Dendritic cell treated with granulocyte-macrophage colony-stimulating factor and Interleukin-4, amounts not matched to agents 40 ng/mL and 50 ng/mL, for 4 days (primary cell): ENCODE measurements around the gene PIF1.

Experiments used
- H3K27ac Mint-ChIP-seq: one replicate; pipeline ENCODE4 v1.8.0; 2022; ENCODE audit warnings: mild to moderate bottlenecking, mixed read lengths
- H3K27me3 Mint-ChIP-seq: one replicate; pipeline ENCODE4 v1.8.0; 2022; ENCODE audit warnings: mild to moderate bottlenecking, mixed read lengths
- H3K36me3 Mint-ChIP-seq: one replicate; pipeline ENCODE4 v1.8.0; 2022; ENCODE audit warnings: low read depth, mixed read lengths
- H3K4me1 Mint-ChIP-seq: one replicate; pipeline ENCODE4 v1.8.0; 2022; ENCODE audit warnings: low read depth, mixed read lengths
- H3K4me3 Mint-ChIP-seq: one replicate; pipeline ENCODE4 v1.8.0; 2022; ENCODE audit warnings: mild to moderate bottlenecking, moderate library complexity, mixed read lengths
- H3K9me3 Mint-ChIP-seq: one replicate; pipeline ENCODE4 v1.8.0; 2022; ENCODE audit warnings: mixed read lengths
- intact Hi-C: fragments of 100-400 bp; cut with micrococcal nuclease; formaldehyde crosslinking; loops from one replicate; pipeline ENCODE4 v1.15.0; 2022

PIF1 gene

GRCh38 chr15:64792282-64792681 lies 33.2 kb downstream of the PIF1 start:
- no peaks in the 10 kb centered on the region for H3K36me3 Mint-ChIP-seq
- no peaks in the 10 kb centered on the region for H3K27me3 Mint-ChIP-seq
- H3K9me3 Mint-ChIP-seq: no peaks in the 10 kb centered on the region
- intact Hi-C loops: no loop called here
- H3K27ac Mint-ChIP-seq: no peak overlapping the region
- no peak overlapping the region for H3K4me3 Mint-ChIP-seq
- no peaks in the 10 kb centered on the region for H3K4me1 Mint-ChIP-seq

GRCh38 chr15:64791401-64791800 lies 34.0 kb downstream of the PIF1 start:
- no peaks in the 10 kb centered on the region for H3K9me3 Mint-ChIP-seq
- intact Hi-C loops: no loop called here
- no peaks in the 10 kb centered on the region for H3K4me1 Mint-ChIP-seq
- H3K27me3 Mint-ChIP-seq: no peaks in the 10 kb centered on the region
- H3K36me3 Mint-ChIP-seq: no peaks in the 10 kb centered on the region
- no peak overlapping the region for H3K27ac Mint-ChIP-seq
- no peak overlapping the region for H3K4me3 Mint-ChIP-seq

- Mint-ChIP-seq H3K9me3 (no peaks in the 10 kb centered on the region), H3K27ac (no peak overlapping the region), H3K36me3 (no peaks in the 10 kb centered on the region), H3K4me3 (no peak overlapping the region), H3K4me1 (peaks cover 5% of the 10 kb centered on the region), H3K27me3 (peaks cover 22% of the 10 kb centered on the region)
- intact Hi-C loops: no loop called here
These were observed 41.7 kb downstream of the PIF1 start for GRCh38 chr15:64783796-64784195.

GRCh38 chr15:64782751-64783150 lies 42.7 kb downstream of the PIF1 start:
- peaks cover 5% of the 10 kb centered on the region for H3K4me1 Mint-ChIP-seq
- H3K36me3 Mint-ChIP-seq: no peaks in the 10 kb centered on the region
- intact Hi-C loops: no loop called here
- H3K27me3 Mint-ChIP-seq: peaks cover 33% of the 10 kb centered on the region
- no peaks in the 10 kb centered on the region for H3K9me3 Mint-ChIP-seq
- no peak overlapping the region for H3K4me3 Mint-ChIP-seq
- no peak overlapping the region for H3K27ac Mint-ChIP-seq

- no peak overlapping the region for H3K4me3 Mint-ChIP-seq
- H3K27me3 Mint-ChIP-seq: peaks cover 47% of the 10 kb centered on the region
- H3K36me3 Mint-ChIP-seq: no peaks in the 10 kb centered on the region
- no peaks in the 10 kb centered on the region for H3K9me3 Mint-ChIP-seq
- H3K27ac Mint-ChIP-seq: no peak overlapping the region
- intact Hi-C loops: no loop called here
- H3K4me1 Mint-ChIP-seq: peaks cover 5% of the 10 kb centered on the region
These were observed 44.1 kb downstream of the PIF1 start for GRCh38 chr15:64781299-64781698.

- Mint-ChIP-seq H3K4me3 (no peak overlapping the region), H3K4me1 (peaks cover 5% of the 10 kb centered on the region), H3K36me3 (no peaks in the 10 kb centered on the region), H3K27ac (no peak overlapping the region), H3K27me3 (peaks cover 52% of the 10 kb centered on the region), H3K9me3 (no peaks in the 10 kb centered on the region)
- intact Hi-C loops: no loop called here
These were observed 44.8 kb downstream of the PIF1 start for GRCh38 chr15:64780600-64781156.

- H3K27me3 Mint-ChIP-seq: peaks cover 55% of the 10 kb centered on the region
- H3K27ac Mint-ChIP-seq: no peak overlapping the region
- H3K36me3 Mint-ChIP-seq: no peaks in the 10 kb centered on the region
- peaks cover 5% of the 10 kb centered on the region for H3K4me1 Mint-ChIP-seq
- intact Hi-C loops: no loop called here
- H3K9me3 Mint-ChIP-seq: no peaks in the 10 kb centered on the region
- no peak overlapping the region for H3K4me3 Mint-ChIP-seq
These were observed 45.8 kb downstream of the PIF1 start for GRCh38 chr15:64779630-64780029.

GRCh38 chr15:64779024-64779423 lies 46.4 kb downstream of the PIF1 start:
- peaks cover 58% of the 10 kb centered on the region for H3K27me3 Mint-ChIP-seq
- H3K4me3 Mint-ChIP-seq: no peak overlapping the region
- peaks cover 5% of the 10 kb centered on the region for H3K4me1 Mint-ChIP-seq
- no peaks in the 10 kb centered on the region for H3K36me3 Mint-ChIP-seq
- no peaks in the 10 kb centered on the region for H3K9me3 Mint-ChIP-seq
- H3K27ac Mint-ChIP-seq: no peak overlapping the region
- intact Hi-C loops: no loop called here

GRCh38 chr15:64776402-64776786 lies 49.1 kb downstream of the PIF1 start:
- Mint-ChIP-seq H3K4me3 (no peak overlapping the region), H3K27ac (no peak overlapping the region), H3K4me1 (no peaks in the 10 kb centered on the region), H3K27me3 (peaks cover 77% of the 10 kb centered on the region), H3K9me3 (no peaks in the 10 kb centered on the region), H3K36me3 (no peaks in the 10 kb centered on the region)
- intact Hi-C loops: no loop called here

GRCh38 chr15:64775551-64776401 lies 49.7 kb downstream of the PIF1 start, which contains the start of gene RBPMS2:
TSS of gene RBPMS2 (minus strand) at chr15:64775589. CDS start at chr15:64775319, 270 bp downstream.
- Mint-ChIP-seq H3K27me3 (peaks cover 82% of the 10 kb centered on the region), H3K4me1 (no peaks in the 10 kb centered on the region), H3K27ac (no peak within 1 kb of the TSS), H3K4me3 (peak within 1 kb of the TSS; percentile 75), H3K9me3 (no peaks in the 10 kb centered on the region), H3K36me3 (no peaks in the 10 kb centered on the region)
- intact Hi-C loops: no loop called here

GRCh38 chr15:64774629-64775493 lies 50.6 kb downstream of the PIF1 start:
- Mint-ChIP-seq H3K4me1 (no peaks in the 10 kb centered on the region), H3K36me3 (no peaks in the 10 kb centered on the region), H3K27ac (no peak overlapping the region), H3K4me3 (peak overlapping the region; percentile 62), H3K9me3 (no peaks in the 10 kb centered on the region), H3K27me3 (peaks cover 81% of the 10 kb centered on the region)
- intact Hi-C loops: no loop called here

- no peaks in the 10 kb centered on the region for H3K4me1 Mint-ChIP-seq
- H3K36me3 Mint-ChIP-seq: no peaks in the 10 kb centered on the region
- H3K9me3 Mint-ChIP-seq: no peaks in the 10 kb centered on the region
- peaks cover 76% of the 10 kb centered on the region for H3K27me3 Mint-ChIP-seq
- H3K27ac Mint-ChIP-seq: no peak overlapping the region
- intact Hi-C loops: no loop called here
- H3K4me3 Mint-ChIP-seq: peak overlapping the region; percentile 39
These were observed 51.3 kb downstream of the PIF1 start for GRCh38 chr15:64774037-64774628.

GRCh38 chr15:64773606-64774005 lies 51.8 kb downstream of the PIF1 start:
- H3K27me3 Mint-ChIP-seq: peaks cover 72% of the 10 kb centered on the region
- no peak overlapping the region for H3K27ac Mint-ChIP-seq
- no peak overlapping the region for H3K4me3 Mint-ChIP-seq
- no peaks in the 10 kb centered on the region for H3K9me3 Mint-ChIP-seq
- intact Hi-C loops: no loop called here
- H3K4me1 Mint-ChIP-seq: no peaks in the 10 kb centered on the region
- H3K36me3 Mint-ChIP-seq: no peaks in the 10 kb centered on the region

GRCh38 chr15:64772964-64773363 lies 52.5 kb downstream of the PIF1 start:
- Mint-ChIP-seq H3K27me3 (peaks cover 65% of the 10 kb centered on the region), H3K27ac (no peak overlapping the region), H3K9me3 (no peaks in the 10 kb centered on the region), H3K36me3 (no peaks in the 10 kb centered on the region), H3K4me3 (no peak overlapping the region), H3K4me1 (no peaks in the 10 kb centered on the region)
- intact Hi-C loops: no loop called here
